GM12878 (cell line): ENCODE measurements around the gene ZNF710. TPM values are rescaled to one million over a fixed set of nuclear protein-coding genes. Genes with fewer than 3 reads are reported as not detected.

Experiments used
- ATAC-seq: fragments of 200-7000 bp; cut with Tn5 transposase; 3 replicates; pipeline ENCODE4 v1.9.1; 2020; ENCODE audit warnings: mild to moderate bottlenecking, moderate library complexity
- BruUV-seq: library from RNA; stranded (reverse); fragments of 400-500 nt; replicated peaks from 2 replicates; lab custom pipeline; 2021; lab: Mats Ljungman, UMichigan
- CTCF ChIA-PET: fragments of 300-600 bp; sonication (Branson Sonifier 250); formaldehyde crosslinking; extraction: SDS; loops from one replicate; lab custom pipeline; 2021; ENCODE audit warnings: inconsistent platforms; lab: Yijun Ruan, JAX
- POLR2A ChIA-PET: fragments of 350-600 bp; formaldehyde crosslinking; extraction: SDS; loops from one replicate; lab custom pipeline; 2021; ENCODE audit warnings: inconsistent platforms; lab: Charles Lee
- RAD21 ChIA-PET: fragments of 300-600 bp; sonication (Branson Sonifier 250); formaldehyde crosslinking; loops from one replicate; lab custom pipeline; 2023; ENCODE audit warnings: antibody characterized with exemption; ENCODE audit not compliant: unreplicated experiment; lab: Charles Lee
- SMC1A ChIA-PET: fragments of 300-600 bp; sonication (Branson Sonifier 250); formaldehyde crosslinking; loops from one replicate; lab custom pipeline; 2023; ENCODE audit not compliant: unreplicated experiment, uncharacterized antibody; lab: Charles Lee
- DNase-seq: peaks from one replicate; pipeline ENCODE4 v3.0.0-alpha.2; 2011; ENCODE audit warnings: low read depth, low spot score
- FAIRE-seq: peaks from 3 replicates; lab custom pipeline; 2011; peaks lifted over from hg19 to GRCh38; lab: Jason Lieb, UNC
- H2AFZ ChIP-seq: 2 replicates; pipeline ENCODE4 v1.6.0; 2011; ENCODE audit warnings: low read depth, low read length, control low read depth; ENCODE audit not compliant: control insufficient read depth
- H3K27ac ChIP-seq: 2 replicates; pipeline ENCODE4 v1.5.1; 2011; ENCODE audit warnings: control low read depth; ENCODE audit not compliant: control insufficient read depth, insufficient read depth
- H3K27me3 ChIP-seq, 2 experiments: replicated peaks in 1 of 2; 2 replicates each; pipeline versions ENCODE4 v1.6.0 to v1.6.1; 2011; ENCODE audit warnings: low read length in 1 of 2; ENCODE audit not compliant: control insufficient read depth in 2 of 2, insufficient read depth in 2 of 2
- H3K36me3 ChIP-seq, 2 experiments: 2 replicates each; pipeline ENCODE4 v1.5.1; 2011; ENCODE audit warnings: low read length in 1 of 2; ENCODE audit not compliant: control insufficient read depth in 2 of 2, insufficient read depth in 2 of 2
- H3K4me1 ChIP-seq: 2 replicates; pipeline ENCODE4 v1.6.1; 2011; ENCODE audit warnings: mild to moderate bottlenecking, low read length, moderate library complexity, mixed read lengths; ENCODE audit not compliant: control insufficient read depth, insufficient read depth
- H3K4me2 ChIP-seq: 2 replicates; pipeline ENCODE4 v1.6.0; 2011; ENCODE audit warnings: control low read depth; ENCODE audit not compliant: control insufficient read depth, insufficient read depth
- H3K4me3 ChIP-seq: fragments of 200-600 bp; sonication (generic); 2 replicates; pipeline ENCODE4 v1.5.1; 2016
- H3K79me2 ChIP-seq: 2 replicates; pipeline ENCODE4 v1.6.0; 2011; ENCODE audit warnings: low read length; ENCODE audit not compliant: control insufficient read depth, insufficient read depth
- H3K9ac ChIP-seq: 2 replicates; pipeline ENCODE4 v1.8.0; 2011; ENCODE audit warnings: low read length, control low read depth, mixed read lengths; ENCODE audit not compliant: control insufficient read depth, insufficient read depth
- H3K9me3 ChIP-seq: replicated peaks from 3 replicates; pipeline ENCODE4 v1.5.1; 2011; ENCODE audit warnings: mild to moderate bottlenecking, low read length; ENCODE audit not compliant: control insufficient read depth, insufficient read depth
- H4K20me1 ChIP-seq: 2 replicates; pipeline ENCODE4 v1.6.0; 2011; ENCODE audit not compliant: control insufficient read depth, insufficient read depth
- IKZF1 ChIP-seq: fragments of 450-650 bp; conservative IDR thresholded peaks from 2 replicates; pipeline ENCODE4 v1.6.1; 2017; ENCODE audit warnings: antibody characterized with exemption, mild to moderate bottlenecking
- NFYB ChIP-seq: IDR thresholded peaks from 2 replicates; pipeline ENCODE4 v1.6.1; 2011; ENCODE audit warnings: low read depth, mild to moderate bottlenecking, low read length, improper control_type of control experiment, moderate library complexity; ENCODE audit not compliant: insufficient read depth
- RCOR1 ChIP-seq: conservative IDR thresholded peaks from 2 replicates; pipeline ENCODE4 v1.6.1; 2012; ENCODE audit warnings: low read depth, low read length, improper control_type of control experiment
- SMC3 ChIP-seq: IDR thresholded peaks from 2 replicates; pipeline ENCODE4 v1.6.1; 2011; ENCODE audit warnings: low read length, improper control_type of control experiment, borderline replicate concordance
- WGBS: methylation state at CpG from one replicate; pipeline ENCODE4 v1.1.6; 2016; ENCODE audit warnings: low lambda C conversion rate; ENCODE audit not compliant: insufficient replicate concordance, insufficient coverage; ENCODE audit errors: missing lambda C conversion rate; 5-methylcytosine and 5-hydroxymethylcytosine counted together
- in situ Hi-C: fragments of 300-500 bp; cut with MboI; formaldehyde crosslinking; loops from 9 replicates; pipeline ENCODE4 v1.14.3; 2018; ENCODE audit warnings: mixed read lengths
- intact Hi-C: fragments of 100-400 bp; cut with micrococcal nuclease; formaldehyde crosslinking; loops from one replicate; pipeline ENCODE4 v1.14.2; 2022; ENCODE audit not compliant: unreplicated experiment
- polyA plus RNA-seq, 11 experiments: library from polyadenylated mRNA; depleted of rRNA in 4 of 11; unstranded in 6 of 11; stranded (reverse) in 5 of 11; fragments of >200 nt; fragmentation: Nextera tagmentation in 4 of 11; fragmentation: Illumina TruSeq in 1 of 11; extraction: Ambion mirVana in 4 of 11; extraction: Trizol in 1 of 11; gene quantifications; 1 replicate in 1 of 11; 2 replicates in 10 of 11; pipeline versions ENCODE4 v1.2.1 to v1.2.3, GENCODE V29; 2011 to 2016; ENCODE audit warnings: inconsistent platforms in 2 of 11, missing spikeins in 2 of 11, low read depth in 1 of 11
- total RNA-seq, 4 experiments: library from RNA; depleted of rRNA in 3 of 4; stranded (reverse); fragments of >200 nt in 3 of 4; fragmentation: Illumina TruSeq in 1 of 4; extraction: Trizol in 1 of 4; gene quantifications; 2 replicates each; pipeline versions ENCODE4 v1.2.1 to v1.2.3, GENCODE V29; 2013 to 2021
- TF ChIP-seq, protein P1 (sequence below): IDR thresholded peaks from 2 replicates; pipeline ENCODE4 v1.6.1; 2011; ENCODE audit warnings: borderline replicate concordance, low read depth, mild to moderate bottlenecking, moderate library complexity, mixed read lengths, low read length; ENCODE audit not compliant: insufficient read depth; ENCODE audit errors: extremely low read length
- TF ChIP-seq, protein P2 (sequence below): IDR thresholded peaks from 2 replicates; pipeline ENCODE4 v1.6.1; 2012; ENCODE audit warnings: low read depth, low read length, improper control_type of control experiment
- TF ChIP-seq, protein P3 (sequence below): IDR thresholded peaks from 2 replicates; pipeline ENCODE4 v1.6.1; 2011; ENCODE audit warnings: borderline replicate concordance, low read depth, mild to moderate bottlenecking, moderate library complexity, low read length; ENCODE audit not compliant: insufficient read depth, poor library complexity, severe bottlenecking

Gene ZNF710
- total and polyA plus RNA-seq, 10 of the 15 experiments (the other 5 are each of a cell fraction or from before 2014, with no cell fraction given), result 1.4 to 43.5 (median 9.8) TPM

DNA sequence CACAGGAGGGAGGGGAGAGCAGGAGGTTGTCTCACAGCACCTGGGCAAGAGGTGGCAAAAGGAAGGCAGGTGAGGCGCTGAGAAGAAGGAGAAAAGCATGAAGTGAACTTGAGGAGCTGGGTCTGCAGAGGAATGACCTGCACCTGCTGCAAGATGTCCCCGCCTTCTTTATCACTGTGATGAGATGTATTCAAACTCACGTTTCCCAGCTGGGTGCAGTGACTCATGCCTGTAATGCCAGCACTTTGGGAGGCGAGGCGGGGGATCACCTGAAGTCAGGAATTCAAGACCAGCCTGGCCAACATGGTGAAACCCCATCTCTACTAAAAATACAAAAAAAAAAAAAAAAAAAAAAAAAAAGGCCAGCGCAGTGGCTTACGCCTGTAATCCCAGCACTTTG, 22.2 kb upstream of the ZNF710 start:
- in situ Hi-C loops, result no loop called here
- intact Hi-C loops, result no loop called here
- DNase-seq, result no peak
- no peak for FAIRE-seq
- Histone ChIP-seq H3K27ac (no peak overlapping the region), H3K79me2 (no peaks in the 10 kb centered on the region), H3K9me3 (no peaks in the 10 kb centered on the region), H3K9ac (no peak overlapping the region), H3K4me1 (no peaks in the 10 kb centered on the region), H3K4me3 (no peak overlapping the region), H3K4me2 (no peak overlapping the region), H3K27me3 (no peaks in the 10 kb centered on the region), H3K36me3 (no peaks in the 10 kb centered on the region), H2AFZ (no peak overlapping the region), H4K20me1 (no peaks in the 10 kb centered on the region)
- BruUV-seq, result no TSS peak
- RAD21 ChIA-PET, result interaction anchor here (0.6 kb wide), 1 partner anchor 110 kb away, joined by 3 read pairs; no protein-coding TSS in a partner anchor
- SMC1A ChIA-PET, result interaction anchor here (1.4 kb wide), 1 partner anchor 81 kb away, joined by 5 read pairs; no protein-coding TSS in a partner anchor
- 61% methylated on average over 6 of the region's 7 CpGs for WGBS
- POLR2A ChIA-PET, result interaction anchor here (0.6 kb wide), 1 partner anchor 116 kb away, joined by 6 read pairs; no protein-coding TSS in a partner anchor
- CTCF ChIA-PET, result no interaction called here
- TF ChIP-seq, protein P1, sequence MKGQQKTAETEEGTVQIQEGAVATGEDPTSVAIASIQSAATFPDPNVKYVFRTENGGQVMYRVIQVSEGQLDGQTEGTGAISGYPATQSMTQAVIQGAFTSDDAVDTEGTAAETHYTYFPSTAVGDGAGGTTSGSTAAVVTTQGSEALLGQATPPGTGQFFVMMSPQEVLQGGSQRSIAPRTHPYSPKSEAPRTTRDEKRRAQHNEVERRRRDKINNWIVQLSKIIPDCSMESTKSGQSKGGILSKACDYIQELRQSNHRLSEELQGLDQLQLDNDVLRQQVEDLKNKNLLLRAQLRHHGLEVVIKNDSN, result no peak
- TF ChIP-seq SMC3 (no peak), NFYB (no peak), RCOR1 (no peak), IKZF1 (no peak)
- TF ChIP-seq, protein P2, sequence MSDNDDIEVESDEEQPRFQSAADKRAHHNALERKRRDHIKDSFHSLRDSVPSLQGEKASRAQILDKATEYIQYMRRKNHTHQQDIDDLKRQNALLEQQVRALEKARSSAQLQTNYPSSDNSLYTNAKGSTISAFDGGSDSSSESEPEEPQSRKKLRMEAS, result no peak
- TF ChIP-seq, protein P3, sequence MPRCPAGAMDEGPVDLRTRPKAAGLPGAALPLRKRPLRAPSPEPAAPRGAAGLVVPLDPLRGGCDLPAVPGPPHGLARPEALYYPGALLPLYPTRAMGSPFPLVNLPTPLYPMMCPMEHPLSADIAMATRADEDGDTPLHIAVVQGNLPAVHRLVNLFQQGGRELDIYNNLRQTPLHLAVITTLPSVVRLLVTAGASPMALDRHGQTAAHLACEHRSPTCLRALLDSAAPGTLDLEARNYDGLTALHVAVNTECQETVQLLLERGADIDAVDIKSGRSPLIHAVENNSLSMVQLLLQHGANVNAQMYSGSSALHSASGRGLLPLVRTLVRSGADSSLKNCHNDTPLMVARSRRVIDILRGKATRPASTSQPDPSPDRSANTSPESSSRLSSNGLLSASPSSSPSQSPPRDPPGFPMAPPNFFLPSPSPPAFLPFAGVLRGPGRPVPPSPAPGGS, result no peak
- ATAC-seq, result no peak
